ENCODE measurements around the gene ACAA1.

GRCh38 chr3:38099518-38099917, 37.4 kb downstream of the ACAA1 start:
- TF ChIP-seq CTCF (IDR thresholded peaks at IDR 0.05; ENCODE audit: low read depth, low read length): no peak
- TF ChIP-seq MAX (IDR thresholded peaks at IDR 0.05; ENCODE audit: low read depth, low read length): no peak
